Renal cortical epithelial cell (primary cell): ENCODE data around the gene ILRUN. TPM values are rescaled to one million over a fixed set of nuclear protein-coding genes. Genes with fewer than 3 reads are reported as not detected.
"Not testable (repeated sequence)": the region's sequence is repeated elsewhere in the genome, so short reads cannot be mapped to it uniquely, and the experiment has no call there.

ENCODE experiments used
- DNase-seq: peaks from one replicate; pipeline ENCODE4 v3.0.0-alpha.2; 2011; ENCODE audit warnings: low read depth
- total RNA-seq: library from RNA; depleted of rRNA; stranded (reverse); fragments of >200 nt; gene quantifications from 2 replicates; pipeline ENCODE4 v1.2.3, GENCODE V29; 2014

The ILRUN gene
- total RNA-seq, 1 donor from 2014 or later: 69.6 TPM

DNA sequence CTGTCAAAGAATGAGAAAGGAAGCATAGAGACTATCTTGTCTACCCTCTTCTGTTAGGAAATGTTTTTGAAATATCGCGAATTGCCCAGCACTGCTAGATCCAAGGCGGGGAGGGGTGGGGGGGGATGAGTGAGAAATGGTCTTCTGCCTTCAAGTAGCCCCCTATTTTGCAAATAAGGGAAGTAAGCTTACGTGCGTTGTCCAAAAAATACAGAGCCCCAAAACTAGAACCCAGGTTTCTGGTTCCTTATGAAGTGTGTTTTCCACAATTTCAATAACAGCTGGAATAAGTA, 923 bp upstream of the ILRUN start:
- DNase-seq: no peak

DNA sequence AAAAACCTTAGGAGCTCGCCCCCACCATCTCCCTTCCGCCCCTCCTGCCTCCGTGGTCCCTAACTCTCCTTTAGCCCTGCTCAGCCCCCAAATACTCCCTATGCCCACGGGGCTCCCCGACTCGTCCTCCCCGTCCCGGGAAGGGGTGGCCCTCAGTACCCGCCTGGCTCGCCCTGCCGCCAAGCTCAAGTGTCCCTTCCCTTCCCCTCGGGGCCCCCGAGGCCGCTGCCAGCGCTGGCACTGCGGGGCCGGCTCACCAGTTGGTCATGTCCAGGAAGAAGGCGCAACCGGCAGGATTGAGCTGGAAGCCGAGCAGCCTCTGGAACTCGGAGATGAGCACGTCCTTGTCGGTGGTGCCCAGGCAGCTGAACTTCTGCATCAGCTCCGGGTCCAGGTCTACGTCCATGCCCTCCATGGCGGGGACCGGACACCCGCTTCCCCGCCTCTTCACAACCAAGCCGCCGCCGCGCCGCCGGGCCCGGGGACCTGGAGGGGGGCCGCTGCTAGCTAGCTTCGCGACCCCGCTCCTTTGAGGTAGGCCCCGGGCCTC, 303 bp downstream of the ILRUN start:
- DNase-seq: peak; percentile 18

DNA sequence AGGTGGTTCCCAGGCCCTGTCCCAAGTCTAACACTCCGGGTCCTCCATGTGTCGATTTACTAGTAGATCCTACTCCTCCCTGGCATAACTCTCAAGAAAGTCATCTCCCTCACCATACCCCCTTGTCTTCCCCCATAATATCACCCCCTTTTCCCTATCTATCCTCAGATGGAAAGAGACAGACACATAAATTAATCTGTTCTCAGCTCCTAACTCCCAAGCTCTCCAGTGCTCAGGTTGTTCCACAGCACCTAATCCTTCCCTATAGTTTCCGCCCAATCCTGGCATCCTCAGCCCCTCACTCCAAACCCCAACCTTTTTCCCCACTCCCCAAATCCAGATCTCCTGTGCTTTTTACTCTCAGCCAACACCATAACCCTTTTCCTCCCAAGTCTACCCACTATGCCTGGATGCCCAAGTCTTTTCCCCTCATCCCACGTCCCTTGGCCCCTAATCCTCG, 808 bp downstream of the ILRUN start:
- DNase-seq: no peak

DNA sequence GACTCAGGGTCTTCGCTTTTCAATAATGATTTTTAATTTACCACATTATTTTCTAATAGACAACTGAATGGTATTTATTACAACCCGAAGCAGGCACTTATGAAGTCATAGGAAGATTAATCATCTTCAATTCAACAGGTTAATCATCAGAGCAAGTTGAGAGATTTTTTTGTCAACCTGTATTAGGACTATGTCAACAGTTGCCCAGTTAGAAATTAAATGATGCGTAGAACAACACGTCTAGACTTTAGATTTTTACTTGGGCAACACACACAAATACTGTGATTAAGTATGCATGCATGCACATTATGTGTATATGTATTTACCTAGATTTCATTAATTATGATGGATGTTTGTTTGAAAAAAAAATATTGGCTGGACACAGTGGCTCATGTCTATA, 4.3 kb downstream of the ILRUN start:
- DNase-seq: peak; percentile 50

DNA sequence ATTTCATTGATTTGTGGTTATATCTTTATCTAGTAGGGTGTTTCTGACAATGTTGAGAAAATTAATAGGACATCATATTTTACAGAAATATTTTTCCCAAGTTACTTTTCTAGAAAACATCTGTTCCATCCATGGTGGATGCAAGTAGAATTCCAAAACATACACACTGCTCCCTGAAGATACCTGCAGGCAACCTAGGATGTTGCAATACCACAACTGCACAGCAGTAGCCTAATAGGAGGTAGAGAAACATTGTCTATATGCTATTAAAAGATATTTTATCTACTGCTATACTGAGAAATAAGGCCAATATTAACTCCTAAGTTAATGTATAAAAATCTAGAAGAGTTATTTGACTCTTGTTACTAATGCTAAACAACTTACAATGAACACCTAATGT, 6.8 kb downstream of the ILRUN start:
- DNase-seq: no peak

DNA sequence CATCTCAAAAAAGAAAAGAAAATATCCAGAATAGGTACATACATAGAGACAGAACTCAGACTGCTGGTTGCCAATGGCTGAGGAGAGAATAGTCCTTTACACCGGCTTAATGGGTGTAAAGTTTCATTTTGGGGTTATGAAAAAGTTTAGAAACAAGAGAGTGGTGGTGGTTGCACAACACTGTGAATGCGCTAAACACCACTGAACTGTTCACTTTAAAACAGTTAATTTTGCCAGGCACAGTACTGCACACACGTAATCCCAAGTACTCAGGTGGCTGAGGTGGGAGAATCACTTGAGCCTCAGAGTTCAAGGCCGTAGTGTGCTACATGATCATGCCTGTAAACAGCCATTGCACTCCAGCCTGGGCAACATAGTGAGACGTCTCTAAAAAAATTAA, 7.6 kb downstream of the ILRUN start:
- no peak for DNase-seq

DNA sequence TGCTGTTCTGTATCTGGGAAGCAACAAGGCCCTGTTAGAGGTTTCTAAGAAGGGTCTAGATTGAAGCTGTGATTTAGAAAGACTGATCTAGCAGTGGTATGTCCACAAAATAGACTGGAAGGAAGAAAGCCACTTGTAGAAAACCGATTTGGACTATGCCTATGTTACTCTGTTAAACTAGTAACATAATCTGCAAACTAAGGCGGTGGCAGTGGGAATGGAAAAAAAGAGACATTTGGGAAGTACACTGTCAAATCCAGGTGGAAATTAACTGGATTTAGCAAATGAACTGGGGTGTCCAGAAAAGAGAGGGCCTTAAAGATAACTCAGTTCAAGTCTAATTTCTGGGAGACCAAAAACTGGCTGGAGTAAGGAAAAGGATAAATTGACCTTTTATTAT, 11.6 kb downstream of the ILRUN start:
- DNase-seq: no peak

DNA sequence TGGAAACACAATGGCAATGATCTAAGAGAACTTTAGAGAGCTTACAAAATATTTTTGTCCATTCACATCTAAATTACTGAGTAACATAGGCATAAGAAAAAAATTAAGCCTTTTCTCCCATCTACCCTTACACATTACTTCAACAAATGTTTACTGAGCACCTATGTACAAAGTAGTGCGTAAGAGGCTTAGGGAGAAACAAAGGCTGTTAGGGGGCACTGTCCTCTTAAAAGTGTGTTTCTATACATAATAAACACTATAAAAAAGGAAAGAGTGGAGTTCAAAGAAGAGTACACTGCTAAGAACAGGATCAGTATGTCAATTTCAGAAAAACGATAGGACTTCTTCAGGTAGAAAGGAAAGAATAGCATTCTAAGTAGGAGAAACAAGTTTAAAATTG, 12.2 kb downstream of the ILRUN start:
- DNase-seq: no peak

DNA sequence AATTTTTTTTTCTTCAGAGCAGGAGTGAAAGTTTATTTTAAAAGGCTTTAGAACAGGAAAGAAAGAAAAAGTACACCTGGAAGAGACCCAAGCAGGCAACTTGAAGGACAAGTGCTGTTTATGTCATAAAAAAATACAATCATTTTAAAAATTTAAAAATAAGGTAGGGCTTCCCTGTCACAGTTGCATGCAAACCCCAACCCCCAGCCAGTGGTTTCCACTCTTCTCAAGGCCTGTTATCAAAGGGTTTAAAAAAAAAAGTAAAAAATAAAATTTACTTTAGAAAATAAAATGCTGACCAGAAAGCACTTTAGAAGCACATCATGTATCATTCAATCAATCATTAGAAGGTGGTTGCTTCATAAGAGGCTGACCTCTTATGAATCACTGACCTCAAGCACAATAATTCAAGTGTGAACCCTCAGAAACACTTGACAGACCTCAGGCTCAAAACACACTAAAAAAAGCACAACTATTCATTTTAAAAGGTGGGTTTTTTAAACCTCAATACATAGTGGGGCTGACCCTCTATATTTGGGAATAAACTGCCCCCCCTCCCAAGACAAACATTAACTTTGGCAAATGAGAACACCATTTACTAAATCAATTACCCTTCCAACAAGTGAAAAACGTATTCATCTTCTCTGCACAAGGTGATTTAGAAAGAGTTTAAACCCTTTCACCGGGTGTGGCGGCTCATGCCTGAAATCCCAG, 15.6 kb downstream of the ILRUN start:
- DNase-seq: peak; percentile 93

DNA sequence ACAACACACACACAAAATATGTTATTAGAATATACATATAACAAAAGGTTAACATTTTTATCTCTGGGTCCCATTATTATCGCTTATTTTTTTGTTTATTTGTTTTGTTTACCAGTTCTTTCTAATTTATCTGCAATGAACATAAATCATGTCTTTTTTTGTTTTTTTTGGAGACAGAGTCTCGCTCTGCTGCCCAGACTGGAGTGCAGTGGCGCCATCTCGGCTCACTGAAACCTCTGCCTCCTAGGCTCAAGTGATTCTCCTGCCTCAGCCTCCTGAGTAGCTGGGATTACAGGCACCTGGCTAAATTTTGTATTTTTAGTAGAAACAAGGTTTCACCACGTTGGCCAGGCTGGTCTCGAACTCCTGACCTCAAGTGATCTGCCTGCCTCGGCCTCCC, 16.3 kb downstream of the ILRUN start:
- DNase-seq: not testable (repeated sequence)

DNA sequence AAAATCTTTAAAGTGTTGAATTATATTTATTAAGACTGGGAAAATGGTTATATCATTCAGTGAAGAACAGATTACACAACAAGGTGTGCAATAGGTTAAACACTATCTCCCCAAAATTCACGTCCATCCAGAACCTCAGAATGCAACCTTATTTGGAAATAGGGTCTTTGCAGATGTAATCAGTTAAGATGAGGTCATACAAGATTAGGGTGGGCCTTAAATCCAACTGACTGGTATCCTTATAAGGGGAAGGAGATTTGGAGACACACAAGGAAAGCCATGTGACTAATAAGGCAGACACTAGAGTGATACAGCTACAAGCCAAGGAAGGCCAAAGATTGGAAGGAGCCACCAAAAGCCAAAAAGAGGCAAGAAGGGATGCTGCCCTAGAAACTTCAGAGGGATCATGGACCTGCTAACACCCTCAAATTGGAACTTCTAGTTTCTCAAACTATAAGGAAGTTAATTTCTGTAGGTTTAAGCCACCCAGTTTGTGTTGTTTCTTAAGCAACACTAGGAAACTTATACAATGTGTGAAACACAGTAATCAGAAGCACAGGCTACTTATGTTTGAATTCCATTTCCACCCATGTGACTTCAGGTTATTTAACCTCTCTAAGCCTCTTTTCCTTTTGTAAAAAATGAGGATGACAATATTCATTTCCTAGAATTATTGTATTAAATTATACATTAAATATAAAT, 16.9 kb downstream of the ILRUN start:
- DNase-seq: no peak

DNA sequence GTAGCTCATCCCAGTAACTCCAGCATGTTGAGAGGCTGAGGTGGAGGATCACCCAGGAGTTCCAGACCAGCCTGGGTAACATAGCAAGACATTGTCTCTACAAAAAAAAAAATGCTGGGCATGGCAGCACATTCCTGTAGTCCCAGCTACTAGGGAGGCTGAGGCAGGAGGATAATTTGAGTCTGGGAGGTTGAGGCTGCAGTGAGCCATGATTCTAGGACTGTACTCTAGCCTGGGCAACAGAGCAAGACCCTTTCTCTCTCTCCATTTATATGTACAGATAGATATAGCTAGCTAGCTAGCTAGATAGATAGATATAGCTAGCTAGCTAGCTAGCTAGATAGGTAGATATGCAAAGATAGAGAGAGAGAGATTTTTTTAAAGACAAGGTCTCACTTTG, 20.4 kb downstream of the ILRUN start:
- no peak for DNase-seq

DNA sequence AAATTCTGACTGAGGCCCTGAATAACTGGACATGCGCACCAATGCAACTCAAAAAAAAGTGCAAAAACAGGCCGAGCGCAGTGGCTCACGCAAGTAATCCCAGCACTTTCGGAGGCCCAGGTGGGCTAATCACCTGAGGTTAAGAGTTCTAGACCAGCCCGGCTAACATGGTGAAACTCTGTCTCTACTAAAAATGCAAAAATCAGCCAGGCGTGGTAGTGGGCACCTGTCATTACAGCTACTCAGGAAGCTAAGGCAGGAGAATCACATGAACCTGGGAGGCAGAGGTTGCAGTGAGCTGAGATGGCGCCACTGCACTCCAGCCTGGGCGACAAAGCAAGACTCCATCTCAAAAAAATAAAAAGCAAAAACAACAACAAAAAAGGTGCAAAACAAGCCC, 21.6 kb downstream of the ILRUN start:
- DNase-seq: not testable (repeated sequence)

DNA sequence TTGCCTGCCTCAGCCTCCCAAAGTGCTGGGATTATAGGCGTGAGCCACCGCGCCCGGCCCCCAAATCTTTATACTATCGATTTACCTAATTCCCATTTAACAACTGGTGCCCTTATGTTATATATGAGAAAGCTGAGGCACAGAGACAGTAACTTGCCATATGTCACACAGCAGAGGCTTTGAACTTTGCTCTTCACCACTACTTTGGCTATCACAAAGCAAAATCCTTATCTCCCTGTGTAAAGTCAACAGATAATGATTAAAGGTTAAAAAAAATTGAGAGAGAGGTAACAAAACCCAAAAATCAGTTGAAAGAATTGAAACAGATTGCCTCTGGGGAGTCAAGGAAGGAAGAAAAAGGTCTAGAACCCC, 22.3 kb downstream of the ILRUN start:
- no peak for DNase-seq

DNA sequence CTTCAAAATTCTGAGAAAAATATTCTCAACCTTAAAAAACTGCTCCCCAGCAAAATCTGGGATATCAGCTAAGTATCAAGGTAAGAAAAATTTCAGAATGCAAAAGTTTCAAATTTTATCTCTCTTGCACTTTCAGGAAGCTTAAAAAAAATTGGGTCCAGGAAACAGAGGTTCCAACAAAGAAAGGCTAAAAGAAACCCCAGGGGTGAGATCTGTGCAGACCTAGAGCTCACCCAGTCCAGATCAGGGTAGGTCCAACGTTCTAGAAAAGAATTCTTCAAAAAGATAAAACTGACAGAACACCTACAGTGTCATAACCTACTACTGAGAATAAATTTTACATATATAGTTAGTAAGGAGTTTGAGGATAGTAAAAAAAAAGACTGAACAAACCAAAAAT, 23.5 kb downstream of the ILRUN start:
- DNase-seq: no peak

DNA sequence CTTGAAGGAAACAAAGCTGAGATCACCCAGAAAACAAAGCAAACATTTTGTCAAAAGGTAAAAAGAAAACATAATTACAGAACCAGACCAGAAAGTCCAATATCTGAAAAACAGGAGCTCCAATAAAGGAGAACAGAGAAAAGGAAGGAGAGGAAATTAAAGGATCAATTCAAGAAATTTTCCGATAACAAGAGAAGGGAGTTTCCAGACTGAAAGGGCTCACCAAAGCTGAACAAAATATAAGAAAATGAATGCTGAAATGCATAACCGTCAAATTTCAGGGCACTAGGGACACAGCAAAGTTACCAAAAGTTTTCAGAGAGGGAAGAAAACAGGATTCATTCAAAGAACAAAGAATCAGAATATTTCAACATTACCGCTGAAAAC, 23.9 kb downstream of the ILRUN start:
- DNase-seq: no peak

DNA sequence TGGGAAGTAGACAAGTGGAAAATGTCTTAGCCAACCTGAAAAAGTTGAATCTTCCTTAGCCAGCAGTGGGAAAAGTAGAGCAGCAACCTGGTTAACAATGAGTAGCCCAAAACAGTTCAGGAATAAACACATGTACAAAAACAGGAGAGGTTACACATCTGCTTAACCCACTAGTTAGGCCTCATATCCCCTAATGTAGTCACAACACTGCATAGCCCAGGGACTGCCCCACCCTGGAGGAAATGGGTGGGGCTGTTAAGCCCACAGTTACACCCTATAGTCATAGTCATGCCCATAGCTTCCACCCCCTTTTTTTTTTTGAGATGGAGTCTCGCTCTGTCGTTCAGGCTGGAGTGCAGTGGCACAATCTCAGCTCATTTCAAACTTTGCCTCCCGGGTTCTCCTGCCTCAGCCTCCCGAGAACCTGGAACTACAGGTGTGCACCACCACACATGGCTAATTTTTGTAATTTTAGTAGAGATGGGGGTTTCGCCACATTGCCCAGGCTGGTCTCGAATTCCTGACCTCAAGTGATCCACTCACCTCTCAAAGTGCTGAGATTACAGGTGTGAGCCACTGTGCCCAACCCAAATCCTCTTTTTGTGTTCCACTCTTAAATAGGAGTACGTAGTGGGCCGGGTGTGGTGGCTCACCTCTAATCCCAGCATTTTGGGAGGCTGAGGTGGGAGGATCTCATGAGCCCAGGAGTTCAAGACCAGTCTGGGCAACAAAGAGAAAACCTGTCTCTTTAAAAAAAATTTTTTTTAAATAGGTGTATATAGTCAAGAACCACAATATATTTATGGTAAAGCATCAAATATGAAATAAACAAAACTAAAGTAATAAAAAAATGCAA, 24.5 kb downstream of the ILRUN start:
- peak; percentile 34 for DNase-seq

DNA sequence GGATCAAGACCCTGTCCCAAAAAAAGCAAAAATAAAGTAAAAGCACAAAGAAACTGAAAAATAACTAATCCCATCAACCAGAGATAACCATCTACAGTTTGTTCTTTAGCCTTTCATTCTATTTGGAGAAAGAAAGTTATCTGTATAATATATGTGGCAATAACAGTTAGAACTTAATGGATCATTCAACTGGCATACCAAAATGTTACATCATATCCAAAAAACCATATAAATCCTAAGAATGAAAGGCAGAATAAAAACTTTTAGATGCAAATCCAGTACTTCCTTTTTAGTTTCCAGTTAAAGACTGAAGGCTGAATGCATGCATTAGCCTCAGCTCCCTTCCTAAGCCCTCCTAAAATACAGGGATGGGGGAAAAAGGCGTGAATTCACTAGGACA, 25.2 kb downstream of the ILRUN start:
- DNase-seq: no peak

DNA sequence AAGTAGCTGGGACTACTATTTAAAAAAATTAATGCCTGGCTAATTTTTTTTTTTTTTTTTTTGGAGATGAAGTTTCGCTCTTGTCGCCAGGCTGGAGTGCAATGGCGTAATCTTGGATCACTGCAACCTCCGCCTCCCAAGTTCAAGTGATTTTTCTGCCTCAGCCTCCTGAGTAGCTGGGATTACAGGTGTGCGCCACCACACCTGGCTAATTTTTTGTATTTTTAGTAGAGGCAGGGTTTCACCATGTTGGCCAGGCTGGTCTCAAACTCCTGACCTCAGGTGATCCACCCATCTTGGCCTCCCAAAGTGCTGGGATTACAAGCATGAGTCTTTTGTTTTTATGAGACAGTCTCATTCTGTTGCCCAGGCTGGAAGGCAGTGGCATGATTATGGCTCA, 27.8 kb downstream of the ILRUN start:
- DNase-seq: not testable (repeated sequence)

DNA sequence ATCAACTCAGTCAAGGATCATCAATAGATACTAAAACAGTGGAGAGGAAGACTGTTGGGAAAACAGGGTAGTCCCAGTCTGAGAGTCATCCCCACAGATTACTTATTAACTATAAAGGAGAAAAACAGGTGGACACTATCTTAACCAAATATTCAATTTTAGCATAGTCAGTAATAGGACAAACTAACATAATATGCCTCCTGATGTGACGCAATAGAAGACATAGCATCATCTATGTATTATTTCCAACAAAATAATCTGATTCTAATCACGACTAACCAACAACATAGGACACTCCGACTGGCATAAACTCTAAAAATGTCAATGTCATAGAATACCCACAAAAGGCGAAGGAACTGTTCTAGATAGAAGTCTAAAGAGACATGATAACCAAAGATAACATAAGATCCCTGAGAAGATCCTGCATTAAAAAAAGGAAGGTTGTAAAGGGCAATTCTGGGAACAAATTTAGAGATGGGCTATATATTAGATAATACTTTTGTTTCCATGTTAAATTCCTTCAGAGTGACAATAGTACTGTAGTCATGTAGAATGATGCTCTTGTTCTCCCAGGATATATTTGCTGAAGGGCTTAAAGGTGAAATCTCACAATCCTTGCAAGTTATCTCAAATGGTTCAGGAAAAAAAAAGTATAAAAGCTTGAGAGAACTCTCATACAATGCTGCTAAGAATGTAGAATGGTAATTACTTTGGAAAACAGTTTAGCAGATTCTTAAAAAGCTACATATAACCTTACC, 28.9 kb downstream of the ILRUN start:
- DNase-seq: peak; percentile 22

DNA sequence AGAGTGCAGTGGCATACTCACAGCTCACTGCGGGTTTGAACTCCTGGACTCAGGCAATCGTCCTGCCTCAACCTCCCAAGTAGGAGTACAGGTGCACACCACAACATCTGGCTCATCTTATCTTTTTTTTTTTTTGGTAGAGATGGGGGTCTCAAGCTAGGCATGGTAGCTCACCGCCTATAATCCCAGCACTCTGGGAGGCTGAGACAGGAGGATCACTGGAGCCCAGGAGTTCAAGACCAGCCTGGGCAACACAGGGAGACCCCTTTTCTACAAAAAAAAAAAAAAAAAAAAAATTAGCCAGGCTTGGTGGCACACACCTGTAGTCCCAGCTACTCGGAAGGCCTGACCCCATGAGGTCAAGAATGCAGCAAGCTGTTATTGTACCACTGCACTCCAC, 31.5 kb downstream of the ILRUN start:
- DNase-seq: no peak
